Liver (tissue), 3 donors: Measurements from ENCODE around the gene GTPBP1.

Source experiments
- EGR1 ChIP-seq, 2 donors: IDR thresholded peaks; 2 replicates each; pipeline ENCODE4 v1.6.1; 2016 to 2018; ENCODE audit warnings: antibody characterized with exemption in 2 of 2, low read depth in 2 of 2
- GABPA ChIP-seq, 2 donors: IDR thresholded peaks in 1 of 2; conservative IDR thresholded peaks in 1 of 2; 2 replicates each; pipeline ENCODE4 v1.6.1; 2016; ENCODE audit warnings: antibody characterized with exemption in 2 of 2, mild to moderate bottlenecking in 1 of 2, moderate library complexity in 1 of 2
- HNF4A ChIP-seq, 2 donors: conservative IDR thresholded peaks; 2 replicates each; pipeline ENCODE4 v1.6.1; 2016; ENCODE audit warnings: antibody characterized with exemption in 2 of 2, mild to moderate bottlenecking in 2 of 2
- JUND ChIP-seq, 2 donors: IDR thresholded peaks; 2 replicates each; pipeline ENCODE4 v1.6.1; 2016; ENCODE audit warnings: antibody characterized with exemption in 2 of 2
- RAD21 ChIP-seq, 2 donors: IDR thresholded peaks; 2 replicates each; pipeline ENCODE4 v1.6.1; 2016; ENCODE audit warnings: antibody characterized with exemption in 2 of 2, mild to moderate bottlenecking in 2 of 2
- SP1 ChIP-seq: IDR thresholded peaks from 2 replicates; pipeline ENCODE4 v1.6.1; 2018; ENCODE audit warnings: antibody characterized with exemption, mild to moderate bottlenecking
- TAF1 ChIP-seq: conservative IDR thresholded peaks from 2 replicates; pipeline ENCODE4 v1.6.1; 2016; ENCODE audit warnings: antibody characterized with exemption, mild to moderate bottlenecking
- YY1 ChIP-seq: IDR thresholded peaks from 2 replicates; pipeline ENCODE4 v1.6.1; 2016; ENCODE audit warnings: antibody characterized with exemption, mild to moderate bottlenecking
- TF ChIP-seq, protein P1 (sequence below): fragments of 150-350 bp; IDR thresholded peaks from 2 replicates; pipeline ENCODE4 v1.5.1; 2017; ENCODE audit warnings: improper control_type of control experiment, low read depth, low read length; ENCODE audit not compliant: missing input control
- TF ChIP-seq, protein P2 (sequence below): IDR thresholded peaks from 2 replicates; pipeline ENCODE4 v1.6.1; 2016; ENCODE audit warnings: antibody characterized with exemption
- TF ChIP-seq, protein P3 (sequence below): IDR thresholded peaks from 2 replicates; pipeline ENCODE4 v1.6.1; 2016; ENCODE audit warnings: antibody characterized with exemption, mild to moderate bottlenecking
- TF ChIP-seq, protein P4 (sequence below): IDR thresholded peaks from 2 replicates; pipeline ENCODE4 v1.6.1; 2016; ENCODE audit warnings: antibody characterized with exemption
- donor health status: healthy.
- donor health status: healthy.

DNA sequence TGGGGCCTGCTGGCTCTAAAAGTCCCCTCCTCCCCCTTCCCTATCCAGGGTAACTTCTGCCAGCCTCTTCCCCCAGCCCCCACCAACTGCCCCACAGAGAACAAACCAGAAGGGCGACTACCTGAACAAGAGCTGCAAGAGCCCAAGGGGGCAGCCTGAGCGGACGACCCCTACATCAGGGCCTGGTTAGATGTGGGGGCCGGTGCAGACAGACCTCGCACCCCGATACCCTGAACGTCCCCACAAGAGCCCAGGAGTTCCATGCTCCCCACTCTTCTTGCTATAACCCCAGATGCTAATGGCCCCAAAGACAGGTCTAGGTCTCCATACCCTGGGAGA is 29.4 kb downstream of the GTPBP1 start:
- TF ChIP-seq, protein P1, sequence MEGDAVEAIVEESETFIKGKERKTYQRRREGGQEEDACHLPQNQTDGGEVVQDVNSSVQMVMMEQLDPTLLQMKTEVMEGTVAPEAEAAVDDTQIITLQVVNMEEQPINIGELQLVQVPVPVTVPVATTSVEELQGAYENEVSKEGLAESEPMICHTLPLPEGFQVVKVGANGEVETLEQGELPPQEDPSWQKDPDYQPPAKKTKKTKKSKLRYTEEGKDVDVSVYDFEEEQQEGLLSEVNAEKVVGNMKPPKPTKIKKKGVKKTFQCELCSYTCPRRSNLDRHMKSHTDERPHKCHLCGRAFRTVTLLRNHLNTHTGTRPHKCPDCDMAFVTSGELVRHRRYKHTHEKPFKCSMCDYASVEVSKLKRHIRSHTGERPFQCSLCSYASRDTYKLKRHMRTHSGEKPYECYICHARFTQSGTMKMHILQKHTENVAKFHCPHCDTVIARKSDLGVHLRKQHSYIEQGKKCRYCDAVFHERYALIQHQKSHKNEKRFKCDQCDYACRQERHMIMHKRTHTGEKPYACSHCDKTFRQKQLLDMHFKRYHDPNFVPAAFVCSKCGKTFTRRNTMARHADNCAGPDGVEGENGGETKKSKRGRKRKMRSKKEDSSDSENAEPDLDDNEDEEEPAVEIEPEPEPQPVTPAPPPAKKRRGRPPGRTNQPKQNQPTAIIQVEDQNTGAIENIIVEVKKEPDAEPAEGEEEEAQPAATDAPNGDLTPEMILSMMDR, result no peak
- TF ChIP-seq TAF1 (no peak), EGR1 (IDR thresholded peaks at IDR 0.05; ENCODE audit: low read depth in 2 of 2) (no peak), GABPA (IDR thresholded peaks at IDR 0.05 in 1 of 2, conservative IDR thresholded peaks at IDR 0.05 in 1 of 2) (no peak), SP1 (no peak), JUND (IDR thresholded peaks at IDR 0.05) (no peak), RAD21 (IDR thresholded peaks at IDR 0.05) (no peak), HNF4A (conservative IDR thresholded peaks at IDR 0.05) (no peak), YY1 (no peak)
- TF ChIP-seq, protein P2, sequence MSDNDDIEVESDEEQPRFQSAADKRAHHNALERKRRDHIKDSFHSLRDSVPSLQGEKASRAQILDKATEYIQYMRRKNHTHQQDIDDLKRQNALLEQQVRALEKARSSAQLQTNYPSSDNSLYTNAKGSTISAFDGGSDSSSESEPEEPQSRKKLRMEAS, result no peak
- TF ChIP-seq, protein P3, sequence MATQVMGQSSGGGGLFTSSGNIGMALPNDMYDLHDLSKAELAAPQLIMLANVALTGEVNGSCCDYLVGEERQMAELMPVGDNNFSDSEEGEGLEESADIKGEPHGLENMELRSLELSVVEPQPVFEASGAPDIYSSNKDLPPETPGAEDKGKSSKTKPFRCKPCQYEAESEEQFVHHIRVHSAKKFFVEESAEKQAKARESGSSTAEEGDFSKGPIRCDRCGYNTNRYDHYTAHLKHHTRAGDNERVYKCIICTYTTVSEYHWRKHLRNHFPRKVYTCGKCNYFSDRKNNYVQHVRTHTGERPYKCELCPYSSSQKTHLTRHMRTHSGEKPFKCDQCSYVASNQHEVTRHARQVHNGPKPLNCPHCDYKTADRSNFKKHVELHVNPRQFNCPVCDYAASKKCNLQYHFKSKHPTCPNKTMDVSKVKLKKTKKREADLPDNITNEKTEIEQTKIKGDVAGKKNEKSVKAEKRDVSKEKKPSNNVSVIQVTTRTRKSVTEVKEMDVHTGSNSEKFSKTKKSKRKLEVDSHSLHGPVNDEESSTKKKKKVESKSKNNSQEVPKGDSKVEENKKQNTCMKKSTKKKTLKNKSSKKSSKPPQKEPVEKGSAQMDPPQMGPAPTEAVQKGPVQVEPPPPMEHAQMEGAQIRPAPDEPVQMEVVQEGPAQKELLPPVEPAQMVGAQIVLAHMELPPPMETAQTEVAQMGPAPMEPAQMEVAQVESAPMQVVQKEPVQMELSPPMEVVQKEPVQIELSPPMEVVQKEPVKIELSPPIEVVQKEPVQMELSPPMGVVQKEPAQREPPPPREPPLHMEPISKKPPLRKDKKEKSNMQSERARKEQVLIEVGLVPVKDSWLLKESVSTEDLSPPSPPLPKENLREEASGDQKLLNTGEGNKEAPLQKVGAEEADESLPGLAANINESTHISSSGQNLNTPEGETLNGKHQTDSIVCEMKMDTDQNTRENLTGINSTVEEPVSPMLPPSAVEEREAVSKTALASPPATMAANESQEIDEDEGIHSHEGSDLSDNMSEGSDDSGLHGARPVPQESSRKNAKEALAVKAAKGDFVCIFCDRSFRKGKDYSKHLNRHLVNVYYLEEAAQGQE, result no peak
- TF ChIP-seq, protein P4, sequence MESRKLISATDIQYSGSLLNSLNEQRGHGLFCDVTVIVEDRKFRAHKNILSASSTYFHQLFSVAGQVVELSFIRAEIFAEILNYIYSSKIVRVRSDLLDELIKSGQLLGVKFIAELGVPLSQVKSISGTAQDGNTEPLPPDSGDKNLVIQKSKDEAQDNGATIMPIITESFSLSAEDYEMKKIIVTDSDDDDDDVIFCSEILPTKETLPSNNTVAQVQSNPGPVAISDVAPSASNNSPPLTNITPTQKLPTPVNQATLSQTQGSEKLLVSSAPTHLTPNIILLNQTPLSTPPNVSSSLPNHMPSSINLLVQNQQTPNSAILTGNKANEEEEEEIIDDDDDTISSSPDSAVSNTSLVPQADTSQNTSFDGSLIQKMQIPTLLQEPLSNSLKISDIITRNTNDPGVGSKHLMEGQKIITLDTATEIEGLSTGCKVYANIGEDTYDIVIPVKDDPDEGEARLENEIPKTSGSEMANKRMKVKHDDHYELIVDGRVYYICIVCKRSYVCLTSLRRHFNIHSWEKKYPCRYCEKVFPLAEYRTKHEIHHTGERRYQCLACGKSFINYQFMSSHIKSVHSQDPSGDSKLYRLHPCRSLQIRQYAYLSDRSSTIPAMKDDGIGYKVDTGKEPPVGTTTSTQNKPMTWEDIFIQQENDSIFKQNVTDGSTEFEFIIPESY, result no peak
